ENCODE data around the gene PFDN5. TPM values are rescaled to one million over a fixed set of nuclear protein-coding genes. Genes with fewer than 3 reads are reported as not detected.
A peak's percentile ranks its signal among the peaks of the same experiment; 100 is the strongest.

The PFDN5 gene
- total and polyA plus RNA-seq, 2 experiments from 2014 or later, result 377 to 441 TPM

DNA sequence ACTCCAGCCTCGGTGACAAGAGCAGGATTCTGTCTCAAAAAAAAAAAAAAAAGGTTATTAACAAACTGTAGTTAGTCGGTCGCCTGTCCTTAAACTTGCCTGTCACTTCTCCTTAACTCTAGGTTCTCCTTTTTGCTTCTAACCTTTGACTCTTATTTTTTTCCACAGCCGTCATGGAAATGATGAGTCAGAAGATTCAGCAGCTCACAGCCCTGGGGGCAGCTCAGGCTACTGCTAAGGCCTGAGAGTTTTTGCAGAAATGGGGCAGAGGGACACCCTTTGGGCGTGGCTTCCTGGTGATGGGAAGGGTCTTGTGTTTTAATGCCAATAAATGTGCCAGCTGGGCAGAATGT is 3.7 kb downstream of the PFDN5 start:
- H3K4me1 ChIP-seq (ENCODE audit: insufficient read depth), result peaks cover 30% of the 10 kb centered on the region

DNA sequence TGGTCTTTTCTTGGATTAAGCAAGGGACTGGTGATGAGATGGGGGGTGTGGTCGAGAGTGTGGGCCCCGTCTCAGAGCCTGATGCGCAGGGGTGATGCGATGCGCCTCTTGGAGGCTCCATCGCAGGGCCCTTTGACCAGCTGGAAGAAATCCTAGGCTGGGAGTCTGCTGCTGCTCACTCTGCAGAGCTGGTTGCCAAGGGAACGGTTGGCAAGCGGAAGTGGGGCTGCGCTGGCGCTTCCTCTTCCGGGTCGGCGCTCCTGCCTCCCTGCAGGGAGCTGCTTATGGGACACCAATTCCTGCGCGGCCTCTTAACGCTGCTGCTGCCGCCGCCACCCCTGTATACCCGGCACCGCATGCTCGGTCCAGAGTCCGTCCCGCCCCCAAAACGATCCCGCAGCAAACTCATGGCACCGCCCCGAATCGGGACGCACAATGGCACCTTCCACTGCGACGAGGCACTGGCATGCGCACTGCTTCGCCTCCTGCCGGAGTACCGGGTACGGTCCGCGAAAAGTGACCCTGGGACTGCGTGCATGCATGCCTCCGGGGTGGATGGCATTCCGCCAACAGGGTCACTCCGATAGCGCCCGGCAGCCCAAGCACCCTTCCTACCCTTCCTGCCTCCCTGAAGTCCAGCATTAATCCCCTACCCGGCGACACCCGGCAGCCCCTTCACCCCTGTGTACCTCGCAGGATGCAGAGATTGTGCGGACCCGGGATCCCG is 4.3 kb downstream of the PFDN5 start, which contains the start of gene MYG1:
Gene MYG1, plus strand, starts transcription at position 242 of the 727 bp plus-strand sequence. Its CDS starts 43 bp downstream, at position 285.
- Histone ChIP-seq H3K9me3 (ENCODE audit: low read depth) (no peaks in the 10 kb centered on the region), H3K4me1 (ENCODE audit: insufficient read depth) (peaks cover 27% of the 10 kb centered on the region), H2AFZ (peak within 1 kb of the TSS; percentile 69), H3K36me3 (replicated peaks; ENCODE audit: insufficient read depth, low read depth) (no peaks in the 10 kb centered on the region), H3K9me2 (replicated peaks; ENCODE audit: insufficient read depth) (no peaks in the 10 kb centered on the region), H4K20me1 (ENCODE audit: insufficient read depth, poor library complexity, severe bottlenecking) (no peaks in the 10 kb centered on the region), H3K4me2 (peak within 1 kb of the TSS; percentile 91), H3K79me2 (peaks cover 47% of the 10 kb centered on the region), H3K27ac (peak within 1 kb of the TSS; percentile 87), H3K27me3 (no peaks in the 10 kb centered on the region), H3K4me3 (peak within 1 kb of the TSS; percentile 75)
- DNase-seq (ENCODE audit: low spot score), result peak; percentile 94
- WGBS (ENCODE audit: low lambda C conversion rate, missing lambda C conversion rate), result 3% methylated on average over 49 of the region's 51 CpGs
- TF ChIP-seq, protein P1, sequence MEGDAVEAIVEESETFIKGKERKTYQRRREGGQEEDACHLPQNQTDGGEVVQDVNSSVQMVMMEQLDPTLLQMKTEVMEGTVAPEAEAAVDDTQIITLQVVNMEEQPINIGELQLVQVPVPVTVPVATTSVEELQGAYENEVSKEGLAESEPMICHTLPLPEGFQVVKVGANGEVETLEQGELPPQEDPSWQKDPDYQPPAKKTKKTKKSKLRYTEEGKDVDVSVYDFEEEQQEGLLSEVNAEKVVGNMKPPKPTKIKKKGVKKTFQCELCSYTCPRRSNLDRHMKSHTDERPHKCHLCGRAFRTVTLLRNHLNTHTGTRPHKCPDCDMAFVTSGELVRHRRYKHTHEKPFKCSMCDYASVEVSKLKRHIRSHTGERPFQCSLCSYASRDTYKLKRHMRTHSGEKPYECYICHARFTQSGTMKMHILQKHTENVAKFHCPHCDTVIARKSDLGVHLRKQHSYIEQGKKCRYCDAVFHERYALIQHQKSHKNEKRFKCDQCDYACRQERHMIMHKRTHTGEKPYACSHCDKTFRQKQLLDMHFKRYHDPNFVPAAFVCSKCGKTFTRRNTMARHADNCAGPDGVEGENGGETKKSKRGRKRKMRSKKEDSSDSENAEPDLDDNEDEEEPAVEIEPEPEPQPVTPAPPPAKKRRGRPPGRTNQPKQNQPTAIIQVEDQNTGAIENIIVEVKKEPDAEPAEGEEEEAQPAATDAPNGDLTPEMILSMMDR (IDR thresholded peaks at IDR 0.05; ENCODE audit: poor library complexity), result peak; percentile 32
- TF ChIP-seq EZH2phosphoT487 (IDR thresholded peaks at IDR 0.05; ENCODE audit: low read depth, severe bottlenecking, unreplicated experiment), result no peak

More for the DNA sequence above, 3.7 kb downstream of the PFDN5 start:
- H3K27ac ChIP-seq, result peak overlapping the region; percentile 87
- no peaks in the 10 kb centered on the region for H3K9me2 ChIP-seq (replicated peaks; ENCODE audit: insufficient read depth)
- no peaks in the 10 kb centered on the region for H3K36me3 ChIP-seq (replicated peaks; ENCODE audit: insufficient read depth, low read depth)
- no peaks in the 10 kb centered on the region for H3K9me3 ChIP-seq (ENCODE audit: low read depth)
- H3K27me3 ChIP-seq, result no peaks in the 10 kb centered on the region
- peak; percentile 70 for DNase-seq (ENCODE audit: low spot score)
- H4K20me1 ChIP-seq (ENCODE audit: insufficient read depth, poor library complexity, severe bottlenecking), result no peaks in the 10 kb centered on the region
- H2AFZ ChIP-seq, result no peak overlapping the region
- TF ChIP-seq EZH2phosphoT487 (IDR thresholded peaks at IDR 0.05; ENCODE audit: low read depth, severe bottlenecking, unreplicated experiment), result no peak
- TF ChIP-seq, protein P1 (IDR thresholded peaks at IDR 0.05; ENCODE audit: poor library complexity), result no peak
- TF ChIP-seq EZH2 (IDR thresholded peaks at IDR 0.05; ENCODE audit: borderline replicate concordance), result no peak
- peak overlapping the region; percentile 91 for H3K4me2 ChIP-seq
- peak overlapping the region; percentile 75 for H3K4me3 ChIP-seq
- WGBS (ENCODE audit: low lambda C conversion rate, missing lambda C conversion rate), result 74% methylated on average over 5 of the region's 5 CpGs
- H3K79me2 ChIP-seq, result peaks cover 47% of the 10 kb centered on the region

DNA sequence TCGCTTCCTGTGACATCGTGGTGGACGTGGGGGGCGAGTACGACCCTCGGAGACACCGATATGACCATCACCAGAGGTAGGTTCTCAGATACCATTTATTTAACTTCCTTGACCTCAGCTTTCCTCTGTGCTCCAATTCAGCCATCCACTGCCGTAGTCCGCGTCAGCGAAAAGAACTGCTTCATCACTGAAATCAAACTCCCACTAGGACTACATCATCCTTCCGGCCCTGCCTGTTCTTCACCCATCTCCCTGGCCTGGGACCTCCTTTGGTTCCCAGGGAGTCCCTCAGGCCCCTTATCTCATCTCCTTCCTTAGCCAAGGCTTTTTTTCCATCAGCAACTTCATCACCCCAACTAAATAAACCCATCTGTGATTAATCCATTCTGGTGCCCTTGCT is 4.8 kb downstream of the PFDN5 start:
- Histone ChIP-seq H3K4me2 (peak overlapping the region; percentile 91), H2AFZ (peak overlapping the region; percentile 69), H3K4me3 (peak overlapping the region; percentile 75), H3K9me3 (ENCODE audit: low read depth) (no peaks in the 10 kb centered on the region), H3K27me3 (no peaks in the 10 kb centered on the region), H3K27ac (peak overlapping the region; percentile 87), H3K9me2 (replicated peaks; ENCODE audit: insufficient read depth) (no peaks in the 10 kb centered on the region), H3K79me2 (peaks cover 47% of the 10 kb centered on the region), H3K36me3 (replicated peaks; ENCODE audit: insufficient read depth, low read depth) (no peaks in the 10 kb centered on the region), H3K4me1 (ENCODE audit: insufficient read depth) (peaks cover 23% of the 10 kb centered on the region), H4K20me1 (ENCODE audit: insufficient read depth, poor library complexity, severe bottlenecking) (no peaks in the 10 kb centered on the region)
- WGBS (ENCODE audit: low lambda C conversion rate, missing lambda C conversion rate), result 4% methylated on average over 12 of the region's 12 CpGs
- DNase-seq (ENCODE audit: low spot score), result no peak
- TF ChIP-seq, protein P1 (IDR thresholded peaks at IDR 0.05; ENCODE audit: poor library complexity), result no peak
- TF ChIP-seq EZH2 (IDR thresholded peaks at IDR 0.05; ENCODE audit: borderline replicate concordance) (no peak), EZH2phosphoT487 (IDR thresholded peaks at IDR 0.05; ENCODE audit: low read depth, severe bottlenecking, unreplicated experiment) (no peak)

All from hepatocyte (in vitro differentiated cells).